Common myeloid progenitor, CD34-positive (primary cell): Measurements from ENCODE around the gene SPATS1.
"Not testable (repeated sequence)": the region's sequence is repeated elsewhere in the genome, so short reads cannot be mapped to it uniquely, and the experiment has no call there.

Source experiments
- CTCF ChIA-PET: fragments of 350-600 bp; sonication (Branson Sonifier 250); formaldehyde crosslinking; loops from one replicate; lab custom pipeline; 2021; ENCODE audit warnings: antibody characterized with exemption; lab: Charles Lee
- POLR2A ChIA-PET: fragments of 350-600 bp; sonication (Branson Sonifier 250); formaldehyde crosslinking; loops from one replicate; lab custom pipeline; 2021; ENCODE audit warnings: antibody characterized with exemption; lab: Charles Lee
- DNase-seq, 3 donors: peaks; one replicate each; pipeline versions ENCODE4 v3.0.0 to v3.0.0-alpha.2; 2013
- H3K27ac ChIP-seq, 2 experiments: 1 replicate in 1 of 2; 2 replicates in 1 of 2; pipeline ENCODE4 v1.7.0; 2013; ENCODE audit warnings: inconsistent platforms in 2 of 2, low read length in 2 of 2, mild to moderate bottlenecking in 2 of 2, low read depth in 1 of 2, moderate library complexity in 1 of 2; ENCODE audit not compliant: severe bottlenecking in 2 of 2, insufficient read depth in 1 of 2, poor library complexity in 1 of 2
- H3K27me3 ChIP-seq, 5 experiments: replicated peaks in 2 of 5; 1 replicate in 3 of 5; 2 replicates in 2 of 5; pipeline versions ENCODE4 v1.6.1 to v1.7.0; 2013; ENCODE audit warnings: low read length in 4 of 5, mild to moderate bottlenecking in 2 of 5, moderate library complexity in 2 of 5, inconsistent platforms in 1 of 5; ENCODE audit not compliant: insufficient read depth in 5 of 5, control insufficient read depth in 4 of 5
- H3K36me3 ChIP-seq, 4 experiments: 1 replicate in 2 of 4; 2 replicates in 2 of 4; pipeline versions ENCODE4 v1.6.1 to v1.7.0; 2013; ENCODE audit warnings: low read length in 3 of 4, control low read depth in 1 of 4, mild to moderate bottlenecking in 1 of 4; ENCODE audit not compliant: control insufficient read depth in 4 of 4, insufficient read depth in 4 of 4
- H3K4me1 ChIP-seq, 4 experiments: 1 replicate in 3 of 4; 2 replicates in 1 of 4; pipeline versions ENCODE4 v1.6.1 to v1.7.1; 2013; ENCODE audit warnings: low read length in 3 of 4, mild to moderate bottlenecking in 3 of 4, control low read depth in 1 of 4, inconsistent platforms in 1 of 4, moderate library complexity in 1 of 4; ENCODE audit not compliant: control insufficient read depth in 4 of 4, insufficient read depth in 4 of 4; ENCODE audit errors: control extremely low read depth in 1 of 4
- H3K4me3 ChIP-seq, 7 experiments: 1 replicate in 4 of 7; 2 replicates in 3 of 7; pipeline versions ENCODE4 v1.5.1 to v1.7.0; 2013; ENCODE audit warnings: mild to moderate bottlenecking in 7 of 7, low read length in 6 of 7, moderate library complexity in 6 of 7, inconsistent platforms in 2 of 7, low read depth in 2 of 7, control low read depth in 1 of 7; ENCODE audit not compliant: insufficient read depth in 4 of 7, control insufficient read depth in 1 of 7; ENCODE audit errors: extremely low read depth in 1 of 7
- H3K9me3 ChIP-seq, 5 experiments: 1 replicate in 4 of 5; 2 replicates in 1 of 5; pipeline versions ENCODE4 v1.6.1 to v1.7.1; 2013; ENCODE audit warnings: low read length in 4 of 5, mild to moderate bottlenecking in 2 of 5, inconsistent platforms in 1 of 5, low read depth in 1 of 5, moderate library complexity in 1 of 5; ENCODE audit not compliant: control insufficient read depth in 4 of 5, insufficient read depth in 2 of 5; ENCODE audit errors: control extremely low read depth in 1 of 5
- WGBS: methylation state at CpG from one replicate; pipeline ENCODE4 v1.1.5; 2013; ENCODE audit not compliant: insufficient coverage; 5-methylcytosine and 5-hydroxymethylcytosine counted together

Gene SPATS1

GRCh38 chr6:44350650-44350994 lies 8.2 kb downstream of the SPATS1 start:
- H3K4me3 ChIP-seq, H3K27ac ChIP-seq, H3K9me3 ChIP-seq, H3K36me3 ChIP-seq, H3K27me3 ChIP-seq, H3K4me1 ChIP-seq, DNase-seq, POLR2A ChIA-PET: not testable (repeated sequence)
- CTCF ChIA-PET, result interaction anchor here (2.1 kb wide), 1 partner anchor 11 kb away, joined by 9 read pairs; no protein-coding TSS in a partner anchor
- WGBS, result 80% methylated on average over 2 of the region's 4 CpGs

GRCh38 chr6:44352259-44352658 lies 9.8 kb downstream of the SPATS1 start:
- POLR2A ChIA-PET, result interaction anchor here (0.6 kb wide), 1 partner anchor 10 kb away, joined by 4 read pairs; the partner anchor contains the start of gene SPATS1
- CTCF ChIA-PET, result interaction anchor here (1.3 kb wide), 1 partner anchor 15 kb away, joined by 3 read pairs; no protein-coding TSS in a partner anchor
- H3K27me3 ChIP-seq, result no peaks in the 10 kb centered on the region
- no peak overlapping the region for H3K27ac ChIP-seq
- peaks cover 0 to 1% (median 0%) of the 10 kb centered on the region in 5 experiments for H3K9me3 ChIP-seq
- no peaks in the 10 kb centered on the region for H3K36me3 ChIP-seq
- H3K4me1 ChIP-seq, result no peaks in the 10 kb centered on the region
- no peak for DNase-seq
- H3K4me3 ChIP-seq, result no peak overlapping the region
- 100% methylated on average over 2 of the region's 4 CpGs for WGBS

GRCh38 chr6:44353336-44353735 lies 10.9 kb downstream of the SPATS1 start:
- Histone ChIP-seq H3K27ac (no peak overlapping the region), H3K27me3 (no peaks in the 10 kb centered on the region), H3K4me3 (no peak overlapping the region), H3K4me1 (no peaks in the 10 kb centered on the region), H3K36me3 (no peaks in the 10 kb centered on the region), H3K9me3 (peaks cover 0 to 1% (median 0%) of the 10 kb centered on the region in 5 experiments)
- DNase-seq, result no peak
- no CpG with 5 or more reads among the region's 2 CpGs for WGBS
- ChIA-PET CTCF (interaction anchor here (0.9 kb wide), 1 partner anchor 9 kb away, joined by 3 read pairs; no protein-coding TSS in a partner anchor), POLR2A (no interaction called here)

- ChIA-PET POLR2A (interaction anchor here (0.6 kb wide), 1 partner anchor 15 kb away, joined by 3 read pairs; no protein-coding TSS in a partner anchor), CTCF (no interaction called here)
- Histone ChIP-seq H3K27me3 (peaks cover 0 to 2% (median 0%) of the 10 kb centered on the region in 5 experiments), H3K4me3 (no peak overlapping the region), H3K4me1 (no peaks in the 10 kb centered on the region), H3K36me3 (no peaks in the 10 kb centered on the region), H3K27ac (no peak overlapping the region), H3K9me3 (peaks cover 0 to 1% (median 0%) of the 10 kb centered on the region in 5 experiments)
- WGBS, result 92% methylated on average over 2 of the region's 4 CpGs
- DNase-seq, result no peak
Measured at GRCh38 chr6:44355640-44356039, 13.2 kb downstream of the SPATS1 start.

- H3K27me3 ChIP-seq, result peaks cover 0 to 2% (median 0%) of the 10 kb centered on the region in 5 experiments
- no peak overlapping the region for H3K27ac ChIP-seq
- ChIA-PET POLR2A (no interaction called here), CTCF (no interaction called here)
- no peak overlapping the region for H3K4me3 ChIP-seq
- no peak for DNase-seq
- H3K4me1 ChIP-seq, result no peaks in the 10 kb centered on the region
- WGBS, result 91% methylated on average over 1 of the region's 1 CpG
- H3K36me3 ChIP-seq, result no peaks in the 10 kb centered on the region
- H3K9me3 ChIP-seq, result peaks cover 0 to 1% (median 0%) of the 10 kb centered on the region in 5 experiments
Measured at GRCh38 chr6:44356487-44356886, 14.0 kb downstream of the SPATS1 start.

- no peaks in the 10 kb centered on the region for H3K4me1 ChIP-seq
- peaks cover 0 to 2% (median 0%) of the 10 kb centered on the region in 5 experiments for H3K27me3 ChIP-seq
- POLR2A ChIA-PET, result no interaction called here
- H3K36me3 ChIP-seq, result no peaks in the 10 kb centered on the region
- CTCF ChIA-PET, result no interaction called here
- H3K9me3 ChIP-seq, result peaks cover 0 to 1% (median 0%) of the 10 kb centered on the region in 5 experiments
- WGBS, result 100% methylated on average over 2 of the region's 3 CpGs
- H3K4me3 ChIP-seq, result no peak overlapping the region
- H3K27ac ChIP-seq, result no peak overlapping the region
- no peak for DNase-seq
Measured at GRCh38 chr6:44359973-44360372, 17.5 kb downstream of the SPATS1 start.

- Histone ChIP-seq H3K27me3 (peaks cover 0 to 2% (median 0%) of the 10 kb centered on the region in 5 experiments), H3K4me3 (no peak overlapping the region), H3K27ac (no peak overlapping the region), H3K9me3 (no peaks in the 10 kb centered on the region), H3K36me3 (no peaks in the 10 kb centered on the region), H3K4me1 (no peaks in the 10 kb centered on the region)
- WGBS, result 95% methylated on average over 5 of the region's 6 CpGs
- ChIA-PET POLR2A (no interaction called here), CTCF (no interaction called here)
- no peak for DNase-seq
Measured at GRCh38 chr6:44361947-44362346, 19.5 kb downstream of the SPATS1 start.
